Trophoblast cell (in vitro differentiated cells and primary cell): ENCODE data around the gene HLA-E.

ENCODE experiments used
- DNase-seq, 2 donors: peaks; one replicate each; pipeline ENCODE4 v3.0.0-alpha.2; 2016
- H2AFZ ChIP-seq: 2 replicates; pipeline ENCODE4 v1.6.1; 2013; ENCODE audit warnings: low read length, moderate library complexity, mild to moderate bottlenecking; ENCODE audit not compliant: insufficient read depth, poor library complexity
- H2AK5ac ChIP-seq: 2 replicates; pipeline ENCODE4 v1.6.1; 2013; ENCODE audit warnings: mild to moderate bottlenecking, low read length
- H2BK120ac ChIP-seq: 2 replicates; pipeline ENCODE4 v1.6.1; 2013; ENCODE audit warnings: low read length, mild to moderate bottlenecking, moderate library complexity; ENCODE audit not compliant: insufficient read depth, poor library complexity
- H2BK12ac ChIP-seq: 2 replicates; pipeline ENCODE4 v1.6.1; 2013; ENCODE audit warnings: mild to moderate bottlenecking, low read length, moderate library complexity
- H2BK5ac ChIP-seq: 2 replicates; pipeline ENCODE4 v1.6.1; 2013; ENCODE audit warnings: low read length, low read depth, moderate library complexity, mild to moderate bottlenecking; ENCODE audit not compliant: poor library complexity
- H3K14ac ChIP-seq: 2 replicates; pipeline ENCODE4 v1.6.1; 2013; ENCODE audit warnings: mild to moderate bottlenecking, low read length
- H3K18ac ChIP-seq: 2 replicates; pipeline ENCODE4 v1.6.1; 2013; ENCODE audit warnings: mild to moderate bottlenecking, low read length
- H3K23ac ChIP-seq: 2 replicates; pipeline ENCODE4 v1.6.1; 2013; ENCODE audit warnings: low read length
- H3K27ac ChIP-seq: 2 replicates; pipeline ENCODE4 v1.5.1; 2013; ENCODE audit warnings: low read depth, mild to moderate bottlenecking, inconsistent platforms, low read length, moderate library complexity
- H3K27me3 ChIP-seq: 2 replicates; pipeline ENCODE4 v1.6.1; 2013; ENCODE audit warnings: inconsistent platforms, mild to moderate bottlenecking, low read length, moderate library complexity; ENCODE audit not compliant: insufficient read depth
- H3K36me3 ChIP-seq, 2 experiments: 1 replicate in 1 of 2; 2 replicates in 1 of 2; pipeline ENCODE4 v1.6.1; 2013; ENCODE audit warnings: low read length in 2 of 2, mild to moderate bottlenecking in 2 of 2, moderate library complexity in 1 of 2; ENCODE audit not compliant: insufficient read depth in 2 of 2, control insufficient read depth in 1 of 2
- H3K4ac ChIP-seq: 2 replicates; pipeline ENCODE4 v1.6.1; 2013; ENCODE audit warnings: low read depth, mild to moderate bottlenecking, low read length, moderate library complexity
- H3K4me1 ChIP-seq, 2 experiments: 1 replicate in 1 of 2; 2 replicates in 1 of 2; pipeline ENCODE4 v1.6.1; 2013; ENCODE audit warnings: low read length in 2 of 2, mild to moderate bottlenecking in 2 of 2, moderate library complexity in 1 of 2; ENCODE audit not compliant: insufficient read depth in 2 of 2, control insufficient read depth in 1 of 2
- H3K4me2 ChIP-seq: 2 replicates; pipeline ENCODE4 v1.6.1; 2013; ENCODE audit warnings: inconsistent platforms, mild to moderate bottlenecking, low read length, moderate library complexity
- H3K4me3 ChIP-seq: 2 replicates; pipeline ENCODE4 v1.5.1; 2013; ENCODE audit warnings: mild to moderate bottlenecking, low read depth, low read length, inconsistent platforms
- H3K79me1 ChIP-seq: one replicate; pipeline ENCODE4 v1.6.1; 2013; ENCODE audit warnings: low read length
- H3K79me2 ChIP-seq: 2 replicates; pipeline ENCODE4 v1.6.1; 2013; ENCODE audit warnings: low read length, mild to moderate bottlenecking; ENCODE audit not compliant: control insufficient read depth, insufficient read depth, poor library complexity
- H3K9ac ChIP-seq: 2 replicates; pipeline ENCODE4 v1.6.1; 2013; ENCODE audit warnings: mild to moderate bottlenecking, low read length
- H3K9me3 ChIP-seq: 2 replicates; pipeline ENCODE4 v1.6.1; 2013; ENCODE audit warnings: low read depth, mild to moderate bottlenecking, control low read depth, inconsistent platforms, low read length; ENCODE audit not compliant: insufficient read depth
- H4K12ac ChIP-seq: 2 replicates; pipeline ENCODE4 v1.6.1; 2013; ENCODE audit warnings: low read depth, mild to moderate bottlenecking, low read length, moderate library complexity
- H4K8ac ChIP-seq: 2 replicates; pipeline ENCODE4 v1.6.1; 2013; ENCODE audit warnings: low read depth, mild to moderate bottlenecking, low read length, moderate library complexity
- H4K91ac ChIP-seq: one replicate; pipeline ENCODE4 v1.6.1; 2013; ENCODE audit warnings: low read depth, mild to moderate bottlenecking, low read length, moderate library complexity
- WGBS: extraction: QIAGEN DNeasy Blood & Tissue Kit; methylation state at CpG from one replicate; pipeline ENCODE4 v1.1.7; 2013; ENCODE audit warnings: missing lambda C conversion rate; ENCODE audit not compliant: insufficient read length, insufficient coverage; ENCODE audit errors: extremely low coverage; 5-methylcytosine and 5-hydroxymethylcytosine counted together

HLA-E gene

DNA sequence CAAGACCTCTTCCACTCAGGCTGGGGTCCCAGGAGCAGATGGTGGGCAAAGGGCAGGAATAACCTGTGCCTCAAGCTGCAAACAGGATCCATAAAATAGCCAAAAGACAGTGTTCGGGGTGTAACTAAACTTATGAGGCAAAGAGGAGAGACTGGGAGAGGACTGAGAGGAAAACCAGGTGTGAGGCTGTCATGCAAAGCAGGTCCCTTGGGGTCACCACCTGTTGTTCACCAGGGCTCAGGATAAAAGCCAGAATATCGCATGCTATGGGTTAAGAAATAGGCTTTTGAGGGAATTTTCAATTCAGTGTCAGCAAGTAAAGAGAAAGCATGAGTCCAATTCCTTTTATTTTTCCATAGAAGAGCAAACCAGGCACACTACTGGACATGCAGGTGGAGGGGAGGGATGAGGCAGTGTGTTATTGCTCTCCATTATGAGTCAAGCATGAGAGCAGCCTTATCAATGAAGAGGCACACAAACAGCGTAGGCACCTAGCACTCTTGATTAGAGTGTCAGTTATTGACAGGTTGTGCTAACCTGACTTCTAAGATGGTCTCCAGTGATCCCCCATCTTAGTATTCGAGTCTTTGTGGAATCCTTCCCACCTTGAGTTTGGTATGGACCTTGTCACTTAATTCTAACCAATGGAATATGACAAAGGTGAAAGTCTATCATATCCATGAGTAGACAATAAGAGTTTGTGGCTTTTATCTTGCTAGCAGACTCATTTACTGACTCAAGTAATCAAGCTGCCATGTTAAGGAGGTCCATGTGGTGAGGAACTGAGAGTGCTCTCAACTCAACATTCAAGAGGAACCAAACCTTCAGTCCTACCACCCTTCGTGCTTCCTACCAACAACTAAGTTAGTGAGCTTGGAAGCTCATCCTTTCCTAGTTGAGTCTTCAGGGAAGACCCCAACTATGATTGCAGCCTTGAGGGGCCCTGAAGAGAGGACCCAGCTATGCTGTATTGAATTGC, 18.8 kb downstream of the HLA-E start:
- no peak overlapping the region for H2AK5ac ChIP-seq
- no peaks in the 10 kb centered on the region for H3K9me3 ChIP-seq
- no peak overlapping the region for H3K27ac ChIP-seq
- H2BK120ac ChIP-seq: no peak overlapping the region
- no peaks in the 10 kb centered on the region for H3K79me2 ChIP-seq
- H3K36me3 ChIP-seq: no peaks in the 10 kb centered on the region
- no peak overlapping the region for H2BK5ac ChIP-seq
- H4K12ac ChIP-seq: no peak overlapping the region
- DNase-seq: no peak
- H3K9ac ChIP-seq: no peak overlapping the region
- no peak overlapping the region for H4K8ac ChIP-seq
- H2BK12ac ChIP-seq: no peak overlapping the region
- no peak overlapping the region for H4K91ac ChIP-seq
- no peak overlapping the region for H3K18ac ChIP-seq
- no peak overlapping the region for H3K4ac ChIP-seq
- no peak overlapping the region for H3K23ac ChIP-seq
- no peaks in the 10 kb centered on the region for H3K27me3 ChIP-seq
- H2AFZ ChIP-seq: no peak overlapping the region
- H3K4me2 ChIP-seq: no peak overlapping the region
- no peaks in the 10 kb centered on the region for H3K4me1 ChIP-seq
- no peak overlapping the region for H3K14ac ChIP-seq
- WGBS: no CpG with 5 or more reads among the region's 5 CpGs
- no peak overlapping the region for H3K4me3 ChIP-seq
- no peaks in the 10 kb centered on the region for H3K79me1 ChIP-seq

DNA sequence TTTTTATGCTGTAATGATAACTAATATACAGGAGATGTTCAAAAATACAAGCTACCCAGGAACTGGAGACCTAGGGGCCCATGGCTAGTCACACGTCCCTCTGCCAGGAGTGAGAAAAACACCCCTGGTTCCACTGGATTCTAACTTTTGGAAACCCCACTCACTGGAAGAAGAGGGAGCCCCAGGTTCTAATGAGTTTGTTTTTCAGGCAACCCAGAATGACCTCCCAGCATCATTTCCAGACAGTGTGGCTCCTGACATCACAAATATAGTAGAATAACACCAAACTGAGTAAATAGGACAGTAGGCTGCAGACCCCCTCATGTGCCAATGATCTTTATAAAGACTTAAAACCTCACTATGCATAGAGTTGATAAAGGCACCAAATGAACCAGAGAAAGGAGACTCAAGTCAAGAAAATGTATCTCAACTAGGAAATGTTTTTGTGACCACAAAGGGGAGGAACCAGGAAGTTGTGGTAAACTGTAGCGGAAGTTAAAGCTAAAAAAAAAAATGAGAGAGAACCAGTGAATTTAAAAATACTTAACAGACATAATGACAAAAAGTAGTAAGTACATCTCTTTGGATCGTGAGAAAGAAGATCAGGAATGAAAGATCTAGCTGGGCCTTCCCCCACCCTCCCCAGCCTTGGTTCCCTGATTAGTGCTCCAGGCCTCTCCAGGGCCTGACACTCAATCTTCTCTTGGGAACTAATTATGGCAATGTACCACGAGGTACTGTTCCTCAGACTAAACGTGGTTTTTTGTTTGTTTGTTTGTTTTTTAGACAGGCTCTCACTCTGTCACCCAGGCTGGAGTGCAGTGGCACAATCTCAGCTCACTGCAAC, 19.8 kb downstream of the HLA-E start:
- Histone ChIP-seq H2BK5ac (no peak overlapping the region), H3K79me2 (no peaks in the 10 kb centered on the region), H4K12ac (no peak overlapping the region), H2BK120ac (no peak overlapping the region), H3K14ac (no peak overlapping the region), H2AFZ (no peak overlapping the region), H2BK12ac (no peak overlapping the region), H2AK5ac (no peak overlapping the region), H3K79me1 (no peaks in the 10 kb centered on the region), H3K4ac (no peak overlapping the region), H3K4me1 (no peaks in the 10 kb centered on the region), H3K4me3 (no peak overlapping the region), H3K9ac (no peak overlapping the region), H3K27me3 (no peaks in the 10 kb centered on the region), H3K23ac (no peak overlapping the region), H4K8ac (no peak overlapping the region), H4K91ac (no peak overlapping the region), H3K4me2 (no peak overlapping the region), H3K36me3 (no peaks in the 10 kb centered on the region), H3K9me3 (no peaks in the 10 kb centered on the region), H3K27ac (no peak overlapping the region), H3K18ac (no peak overlapping the region)
- no peak for DNase-seq
- WGBS: no CpG with 5 or more reads among the region's 5 CpGs

- Histone ChIP-seq H3K36me3 (no peaks in the 10 kb centered on the region), H3K9me3 (no peaks in the 10 kb centered on the region), H3K79me2 (no peaks in the 10 kb centered on the region), H3K4me2 (no peak overlapping the region), H4K91ac (no peak overlapping the region), H2BK120ac (no peak overlapping the region), H2BK12ac (no peak overlapping the region), H2BK5ac (no peak overlapping the region), H3K27me3 (no peaks in the 10 kb centered on the region), H3K4me3 (no peak overlapping the region), H3K18ac (no peak overlapping the region), H4K12ac (no peak overlapping the region), H3K23ac (no peak overlapping the region), H3K4me1 (no peaks in the 10 kb centered on the region), H3K79me1 (no peaks in the 10 kb centered on the region), H3K9ac (no peak overlapping the region), H3K27ac (no peak overlapping the region), H4K8ac (no peak overlapping the region), H2AK5ac (no peak overlapping the region), H2AFZ (no peak overlapping the region), H3K14ac (no peak overlapping the region), H3K4ac (no peak overlapping the region)
- WGBS: no CpG with 5 or more reads among the region's 10 CpGs
- DNase-seq: peak in 1 of 2 donors; percentile 73
Observed at GRCh38 chr6:30510419-30511168, 21.3 kb downstream of the HLA-E start.

DNA sequence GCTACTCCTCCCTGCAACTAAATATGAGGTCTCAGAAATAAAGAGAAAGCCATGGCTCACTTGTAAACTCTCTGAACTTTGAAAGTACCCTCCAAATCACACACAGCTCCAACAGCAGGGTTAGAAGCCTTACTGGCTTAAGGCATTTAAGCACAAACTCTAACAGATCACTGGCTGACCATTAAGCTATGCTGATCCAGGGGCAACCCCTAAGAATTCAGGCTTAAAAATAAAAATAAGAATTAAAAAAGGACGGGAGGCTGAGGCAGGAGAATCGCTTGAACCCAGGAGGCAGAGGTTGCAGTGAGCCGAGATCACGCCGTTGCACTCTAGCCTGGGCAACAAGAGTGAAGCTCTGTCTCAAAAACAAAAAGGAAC, 21.8 kb downstream of the HLA-E start:
- H3K27me3 ChIP-seq: no peaks in the 10 kb centered on the region
- no peak overlapping the region for H2BK120ac ChIP-seq
- H3K9me3 ChIP-seq: no peaks in the 10 kb centered on the region
- no CpG with 5 or more reads among the region's 5 CpGs for WGBS
- no peak overlapping the region for H3K27ac ChIP-seq
- H3K36me3 ChIP-seq: no peaks in the 10 kb centered on the region
- no peak overlapping the region for H2AK5ac ChIP-seq
- peaks cover 0 to 2% of the 10 kb centered on the region in 2 experiments for H3K4me1 ChIP-seq
- H2BK12ac ChIP-seq: no peak overlapping the region
- peaks cover 1% of the 10 kb centered on the region for H3K79me1 ChIP-seq
- no peak overlapping the region for H3K14ac ChIP-seq
- no peaks in the 10 kb centered on the region for H3K79me2 ChIP-seq
- no peak overlapping the region for H3K4me3 ChIP-seq
- no peak overlapping the region for H4K12ac ChIP-seq
- H3K23ac ChIP-seq: no peak overlapping the region
- no peak overlapping the region for H4K91ac ChIP-seq
- no peak overlapping the region for H3K18ac ChIP-seq
- H2AFZ ChIP-seq: no peak overlapping the region
- no peak overlapping the region for H2BK5ac ChIP-seq
- no peak for DNase-seq
- H4K8ac ChIP-seq: no peak overlapping the region
- no peak overlapping the region for H3K4ac ChIP-seq
- H3K4me2 ChIP-seq: no peak overlapping the region
- no peak overlapping the region for H3K9ac ChIP-seq
